GM19468 (cell line): ENCODE data around the gene QPCTL.
"Not testable (repeated sequence)": the region's sequence is repeated elsewhere in the genome, so short reads cannot be mapped to it uniquely, and the experiment has no call there.

Experiments
- ATAC-seq: cut with Tn5 transposase; IDR thresholded peaks from one replicate; pipeline ENCODE4 v1.9.1; 2021; ENCODE audit warnings: mild to moderate bottlenecking, moderate library complexity, moderate number of reproducible peaks; ENCODE audit not compliant: unreplicated experiment; ENCODE audit errors: extremely low read depth

Gene QPCTL

GRCh38 chr19:45670670-45671453, 21.6 kb upstream of the QPCTL start:
- no peak for ATAC-seq

DNA sequence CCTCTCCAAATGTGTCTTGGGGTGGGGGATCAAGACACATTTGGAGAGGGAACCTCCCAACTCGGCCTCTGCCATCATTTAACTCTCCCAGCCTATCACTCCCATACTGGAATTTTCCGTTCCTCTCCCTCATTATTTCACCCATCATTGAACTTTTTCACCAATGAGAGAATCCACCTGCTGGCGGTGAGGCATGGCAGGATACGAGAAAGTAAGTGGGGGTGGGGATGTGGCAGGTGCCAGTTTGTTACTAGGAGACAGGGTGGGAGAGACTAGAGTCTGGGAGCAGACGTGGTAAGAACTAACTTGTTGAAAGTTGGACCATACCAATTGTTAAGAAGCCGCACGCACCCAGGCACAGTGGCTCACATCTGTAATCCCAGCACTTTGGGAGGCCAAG, 17.5 kb upstream of the QPCTL start:
- no peak for ATAC-seq

- ATAC-seq, result no peak
Observed at GRCh38 chr19:45676851-45677263, 15.6 kb upstream of the QPCTL start.

GRCh38 chr19:45677351-45678230, 14.9 kb upstream of the QPCTL start:
- no peak for ATAC-seq

DNA sequence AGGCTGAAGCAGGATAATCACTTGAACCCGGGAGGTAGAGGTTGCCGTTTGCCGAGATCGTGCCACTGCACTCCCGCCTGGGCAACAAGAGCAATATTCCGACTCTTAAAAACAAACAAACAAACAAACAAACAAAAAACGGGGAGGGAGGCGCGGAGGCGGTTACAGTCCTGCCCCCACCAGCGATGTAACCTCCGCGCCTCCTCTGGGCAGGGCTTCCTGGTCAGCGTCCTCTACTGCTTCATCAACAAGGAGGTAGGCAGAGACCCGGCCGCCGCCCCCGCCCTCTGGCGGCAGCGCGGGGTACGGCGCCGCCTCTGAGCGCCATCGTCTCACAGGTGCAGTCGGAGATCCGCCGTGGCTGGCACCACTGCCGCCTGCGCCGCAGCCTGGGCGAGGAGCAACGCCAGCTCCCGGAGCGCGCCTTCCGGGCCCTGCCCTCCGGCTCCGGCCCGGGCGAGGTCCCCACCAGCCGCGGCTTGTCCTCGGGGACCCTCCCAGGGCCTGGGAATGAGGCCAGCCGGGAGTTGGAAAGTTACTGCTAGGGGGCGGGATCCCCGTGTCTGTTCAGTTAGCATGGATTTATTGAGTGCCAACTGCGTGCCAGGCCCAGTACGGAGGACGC, 11.0 kb upstream of the QPCTL start:
- ATAC-seq, result peak; percentile 53

DNA sequence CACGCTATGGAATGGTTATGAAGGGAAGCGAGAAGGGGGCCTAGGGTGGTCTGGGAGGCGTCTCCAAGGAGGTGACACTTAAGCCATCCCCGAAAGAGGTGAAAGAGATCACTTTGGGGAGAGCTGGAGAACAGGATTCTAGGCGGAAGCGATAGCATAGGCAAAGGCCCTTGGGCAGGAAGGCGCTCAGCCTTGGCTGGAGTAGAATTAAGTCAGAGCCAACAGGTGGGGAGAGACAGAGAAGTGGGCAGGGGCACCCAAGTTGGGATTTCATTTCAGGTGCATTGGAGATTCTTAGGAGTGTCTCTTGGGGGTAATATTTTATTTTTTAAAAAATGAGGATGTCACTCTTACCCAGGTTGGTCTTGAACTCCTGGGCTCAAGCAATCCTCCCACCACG, 10.3 kb upstream of the QPCTL start:
- no peak for ATAC-seq

- no peak for ATAC-seq
Observed at GRCh38 chr19:45682908-45683307, 9.6 kb upstream of the QPCTL start.

GRCh38 chr19:45685045-45685444, 7.4 kb upstream of the QPCTL start:
- ATAC-seq, result not testable (repeated sequence)

GRCh38 chr19:45687599-45687998, 4.9 kb upstream of the QPCTL start:
- ATAC-seq, result no peak

DNA sequence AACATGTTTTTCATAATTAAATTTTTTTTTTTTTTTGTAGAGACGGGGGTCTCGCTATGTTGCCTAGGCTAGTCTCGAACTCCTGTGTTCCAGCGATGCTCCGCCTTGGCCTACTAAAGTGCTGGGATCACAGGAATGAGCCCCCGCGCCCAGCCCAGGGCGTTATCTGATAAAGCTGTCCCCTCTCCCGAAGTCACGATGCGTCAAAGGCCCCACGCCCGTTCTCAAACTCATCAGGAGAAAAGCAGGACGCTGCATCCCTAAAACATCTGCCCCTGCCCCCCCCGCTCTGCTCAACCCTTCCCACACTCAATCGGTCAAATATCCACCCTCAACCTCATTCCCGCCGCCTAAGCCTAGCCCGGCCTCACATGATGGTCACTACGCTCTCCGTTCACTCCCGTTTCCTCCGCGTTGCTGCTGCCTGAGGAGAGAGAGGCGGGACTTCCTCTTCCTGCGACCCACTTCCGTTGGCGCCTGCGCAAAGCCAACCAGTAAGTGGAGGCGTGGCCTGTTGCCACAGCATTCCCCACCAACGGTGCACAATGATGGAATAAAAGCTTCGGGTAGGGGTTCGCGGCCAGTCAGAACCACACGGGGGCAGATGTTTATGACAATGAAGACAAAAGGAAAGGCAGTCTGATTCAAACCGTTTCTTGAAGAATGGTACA, 815 bp upstream of the QPCTL start, which contains the start of gene SNRPD2:
Gene SNRPD2, minus strand, starts transcription at position 438 of the 671 bp plus-strand sequence. Its CDS starts 65 bp downstream, at position 373.
- ATAC-seq, result peak; percentile 37

DNA sequence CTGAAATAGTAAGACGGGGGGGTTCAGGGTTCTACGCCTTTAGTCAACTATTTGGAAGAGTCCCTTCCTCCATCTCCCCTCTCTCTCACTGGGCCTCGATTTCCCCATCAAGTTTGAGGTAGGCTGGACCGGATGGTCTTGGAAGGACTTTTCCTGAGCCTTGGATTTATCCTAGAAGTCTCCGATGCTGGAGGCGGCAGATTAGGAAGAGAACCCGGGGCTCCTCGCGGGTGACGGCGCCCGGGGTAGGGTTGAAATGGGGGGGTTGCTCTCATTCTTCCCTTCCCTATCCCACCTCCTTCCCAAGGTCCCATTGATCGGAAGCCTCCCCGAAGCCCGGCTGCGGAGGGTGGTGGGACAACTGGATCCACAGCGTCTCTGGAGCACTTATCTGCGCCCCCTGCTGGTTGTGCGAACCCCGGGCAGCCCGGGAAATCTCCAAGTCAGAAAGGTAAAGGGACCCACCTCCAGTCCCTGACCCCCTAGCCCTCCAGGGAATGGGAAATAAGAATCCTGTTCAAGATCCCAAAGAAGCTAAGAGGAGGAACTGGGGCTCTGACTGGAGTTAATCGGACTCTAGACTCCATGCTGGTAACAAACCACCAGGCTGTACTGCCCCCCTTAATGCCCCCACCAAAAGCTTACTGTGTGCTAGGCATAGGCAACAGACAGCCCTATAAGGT, 781 bp downstream of the QPCTL start:
- no peak for ATAC-seq

GRCh38 chr19:45701676-45702075, 9.2 kb downstream of the QPCTL start:
- ATAC-seq, result no peak

DNA sequence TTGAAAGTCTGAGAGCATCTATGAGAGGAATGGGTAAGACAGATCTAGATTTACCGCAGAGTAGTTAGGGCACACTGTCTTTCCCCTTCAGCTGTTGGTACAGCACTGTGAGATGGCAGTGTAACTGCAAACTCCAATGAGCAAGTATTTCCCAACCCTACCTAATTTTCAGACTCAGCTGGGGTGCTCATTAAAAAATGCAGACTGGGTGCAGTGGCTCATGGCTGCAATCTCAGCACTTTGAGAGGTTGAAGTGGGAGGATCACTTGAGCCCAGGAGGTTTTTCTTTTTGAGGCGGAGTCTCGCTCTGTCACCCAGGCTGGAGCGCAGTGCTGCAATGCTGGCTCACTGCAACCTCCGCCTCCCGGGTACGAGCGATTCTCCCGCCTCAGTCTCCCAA, 12.6 kb downstream of the QPCTL start:
- ATAC-seq, result no peak

GRCh38 chr19:45705710-45706415, 13.4 kb downstream of the QPCTL start:
- ATAC-seq, result no peak

DNA sequence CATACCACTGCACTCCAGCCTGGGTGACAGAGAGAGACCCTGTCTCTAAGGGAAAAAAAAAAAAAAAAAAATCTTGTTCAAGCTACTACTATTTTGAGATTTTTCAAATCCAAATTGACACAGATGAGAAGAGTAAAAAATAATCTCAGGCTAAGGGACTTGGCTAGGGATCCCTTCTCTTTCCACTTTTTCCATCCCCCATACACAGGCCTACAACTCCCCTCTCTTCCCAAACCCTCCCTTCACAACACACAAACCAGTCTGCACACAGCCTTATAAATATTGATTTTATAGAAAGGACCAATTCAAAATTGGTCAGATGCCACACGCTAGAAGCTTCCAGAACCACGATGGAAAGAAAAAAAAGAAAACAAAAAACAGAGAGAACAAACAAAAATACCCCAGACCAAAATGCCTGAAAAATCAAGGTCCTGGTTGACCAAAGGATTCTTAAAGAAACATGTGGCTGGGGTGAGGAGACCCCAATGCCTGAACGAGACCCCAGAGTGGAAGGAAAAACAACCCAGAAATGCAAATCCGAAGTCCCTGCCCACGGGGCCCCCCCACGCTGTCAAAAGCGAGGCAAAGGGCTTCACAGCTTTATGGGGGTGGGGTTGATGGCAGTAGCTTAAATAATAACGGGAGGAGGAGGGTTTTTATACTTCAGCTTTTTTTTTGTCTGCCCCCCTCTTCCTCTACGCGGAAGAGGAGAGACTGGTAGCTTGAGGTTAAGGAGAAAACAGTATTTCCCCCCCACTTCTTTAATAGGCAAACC, 18.1 kb downstream of the QPCTL start:
- ATAC-seq, result no peak

GRCh38 chr19:45711851-45712698, 19.6 kb downstream of the QPCTL start:
- ATAC-seq, result no peak

DNA sequence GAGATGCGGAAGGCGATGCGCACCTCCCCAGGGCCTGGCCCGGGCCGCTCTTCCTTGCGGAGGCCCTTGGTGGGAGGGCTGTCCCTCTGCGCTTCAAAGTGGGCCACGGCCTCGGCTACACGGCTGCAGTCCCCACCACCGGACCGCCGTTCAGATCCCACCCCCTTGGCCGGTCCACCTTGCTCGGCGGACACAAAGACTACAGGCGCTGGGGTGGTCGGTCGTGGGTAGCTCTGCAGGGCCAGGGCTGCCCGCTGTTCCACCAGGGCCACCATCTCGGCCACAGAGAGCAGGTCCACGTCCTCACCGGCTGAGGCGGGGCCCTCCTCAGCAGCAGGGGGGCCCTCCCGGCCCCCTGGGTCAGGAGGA, 20.2 kb downstream of the QPCTL start:
- ATAC-seq, result no peak

DNA sequence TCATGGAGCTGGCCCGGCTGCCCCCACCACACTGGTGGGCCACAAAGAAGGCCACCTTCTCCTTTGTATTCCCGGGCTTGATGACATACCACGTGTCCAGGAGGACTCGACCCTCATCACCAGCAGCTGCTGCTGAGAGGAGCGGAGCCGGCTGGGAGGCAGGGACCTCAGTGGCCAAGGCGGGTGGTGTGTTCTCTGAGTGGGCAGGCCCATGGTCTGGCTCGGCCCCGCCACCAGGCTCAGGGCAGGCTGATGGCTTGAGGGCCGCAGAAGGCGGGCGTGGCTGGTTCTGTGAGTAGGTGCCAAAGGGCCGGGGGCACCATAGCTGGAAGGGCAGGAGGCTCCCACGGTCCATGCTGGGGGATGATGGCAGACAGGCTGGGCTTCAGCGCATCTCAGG, 20.7 kb downstream of the QPCTL start:
- no peak for ATAC-seq
